ENCODE results near the gene NKAIN2.
"Not testable (repeated sequence)": the region's sequence is repeated elsewhere in the genome, so short reads cannot be mapped to it uniquely, and the experiment has no call there.

Gene NKAIN2

GRCh38 chr6:124699038-124699437 is 895.4 kb downstream of the NKAIN2 start:
- DNase-seq (ENCODE audit: low spot score): no peak

- DNase-seq (ENCODE audit: low spot score): no peak
Measured at GRCh38 chr6:124703541-124703940, 899.9 kb downstream of the NKAIN2 start.

- DNase-seq (ENCODE audit: low spot score): not testable (repeated sequence)
Measured at GRCh38 chr6:124712532-124712931, 908.9 kb downstream of the NKAIN2 start.

GRCh38 chr6:124714728-124715127 is 911.1 kb downstream of the NKAIN2 start:
- DNase-seq (ENCODE audit: low spot score): no peak

GRCh38 chr6:124719913-124720312 is 916.2 kb downstream of the NKAIN2 start:
- DNase-seq (ENCODE audit: low spot score): no peak

- DNase-seq (ENCODE audit: low spot score): no peak
Measured at GRCh38 chr6:124721331-124721730, 917.7 kb downstream of the NKAIN2 start.

GRCh38 chr6:124722141-124722878 is 918.6 kb downstream of the NKAIN2 start:
- no peak for DNase-seq (ENCODE audit: low spot score)

GRCh38 chr6:124723671-124724070 is 920.0 kb downstream of the NKAIN2 start:
- DNase-seq (ENCODE audit: low spot score): no peak

- not testable (repeated sequence) for DNase-seq (ENCODE audit: low spot score)
Measured at GRCh38 chr6:124737804-124738203, 934.1 kb downstream of the NKAIN2 start.

GRCh38 chr6:124738482-124738881 is 934.8 kb downstream of the NKAIN2 start:
- no peak for DNase-seq (ENCODE audit: low spot score)

- DNase-seq (ENCODE audit: low spot score): no peak
Measured at GRCh38 chr6:124741341-124741740, 937.7 kb downstream of the NKAIN2 start.

GRCh38 chr6:124742971-124743370 is 939.3 kb downstream of the NKAIN2 start:
- DNase-seq (ENCODE audit: low spot score): no peak

GRCh38 chr6:124743420-124743819 is 939.8 kb downstream of the NKAIN2 start:
- no peak for DNase-seq (ENCODE audit: low spot score)

GRCh38 chr6:124747349-124747748 is 943.7 kb downstream of the NKAIN2 start:
- no peak for DNase-seq (ENCODE audit: low spot score)

- DNase-seq (ENCODE audit: low spot score): no peak
Measured at GRCh38 chr6:124748778-124749177, 945.1 kb downstream of the NKAIN2 start.

- no peak for DNase-seq (ENCODE audit: low spot score)
Measured at GRCh38 chr6:124753001-124753400, 949.3 kb downstream of the NKAIN2 start.

GRCh38 chr6:124753562-124754105 is 950.0 kb downstream of the NKAIN2 start:
- DNase-seq (ENCODE audit: low spot score): no peak

- DNase-seq (ENCODE audit: low spot score): no peak
Measured at GRCh38 chr6:124755321-124755720, 951.7 kb downstream of the NKAIN2 start.

- DNase-seq (ENCODE audit: low spot score): no peak
Measured at GRCh38 chr6:124757560-124757959, 953.9 kb downstream of the NKAIN2 start.

GRCh38 chr6:124758663-124759062 is 955.0 kb downstream of the NKAIN2 start:
- DNase-seq (ENCODE audit: low spot score): no peak

- no peak for DNase-seq (ENCODE audit: low spot score)
Measured at GRCh38 chr6:124765280-124765679, 961.6 kb downstream of the NKAIN2 start.

- no peak for DNase-seq (ENCODE audit: low spot score)
Measured at GRCh38 chr6:124768224-124768623, 964.6 kb downstream of the NKAIN2 start.

- DNase-seq (ENCODE audit: low spot score): no peak
Measured at GRCh38 chr6:124769811-124770544, 966.3 kb downstream of the NKAIN2 start.

Data from COLO829 (cell line).